ENCODE data around the gene MITF. TPM values are rescaled to one million over a fixed set of nuclear protein-coding genes. Genes with fewer than 3 reads are reported as not detected.
A peak's percentile ranks its signal among the peaks of the same experiment; 100 is the strongest.

MITF gene
- total and polyA plus RNA-seq, 2 donors: 13.3 to 13.6 TPM

- 19% methylated on average over 26 of the region's 26 CpGs for WGBS
- H3K4me1 ChIP-seq (ENCODE audit: insufficient read depth): no peaks in the 10 kb centered on the region
Measured at GRCh38 chr3:69740103-69741021, 1.1 kb downstream of the MITF start.

GRCh38 chr3:69741032-69741767 is 1.9 kb downstream of the MITF start:
- Histone ChIP-seq H3K4me1 (ENCODE audit: insufficient read depth) (no peaks in the 10 kb centered on the region), H3K27ac (ENCODE audit: low read depth) (no peak overlapping the region), H3K36me3 (ENCODE audit: insufficient read depth) (no peaks in the 10 kb centered on the region), H3K4me3 (ENCODE audit: low read depth, low read length) (peak overlapping the region; percentile 92)
- WGBS: 74% methylated on average over 13 of the region's 13 CpGs
- no peak for DNase-seq (ENCODE audit: extremely low spot score)

More at GRCh38 chr3:69740103-69741021, 1.1 kb downstream of the MITF start:
- no peak overlapping the region for H3K27ac ChIP-seq (ENCODE audit: low read depth)
- no peak for DNase-seq (ENCODE audit: extremely low spot score)
- H3K36me3 ChIP-seq (ENCODE audit: insufficient read depth): no peaks in the 10 kb centered on the region
- H3K4me3 ChIP-seq (ENCODE audit: low read depth, low read length): peak overlapping the region; percentile 92

GRCh38 chr3:69742391-69742790 is 3.1 kb downstream of the MITF start:
- H3K36me3 ChIP-seq (ENCODE audit: insufficient read depth): no peaks in the 10 kb centered on the region
- WGBS: 91% methylated on average over 2 of the region's 2 CpGs
- H3K4me3 ChIP-seq (ENCODE audit: low read depth, low read length): no peak overlapping the region
- H3K27ac ChIP-seq (ENCODE audit: low read depth): no peak overlapping the region
- peaks cover 2% of the 10 kb centered on the region for H3K4me1 ChIP-seq (ENCODE audit: insufficient read depth)
- no peak for DNase-seq (ENCODE audit: extremely low spot score)

GRCh38 chr3:69743975-69744906 is 5.0 kb downstream of the MITF start:
- no peak for DNase-seq (ENCODE audit: extremely low spot score)
- Histone ChIP-seq H3K4me3 (ENCODE audit: low read depth, low read length) (no peak overlapping the region), H3K4me1 (ENCODE audit: insufficient read depth) (peaks cover 2% of the 10 kb centered on the region), H3K36me3 (ENCODE audit: insufficient read depth) (no peaks in the 10 kb centered on the region), H3K27ac (ENCODE audit: low read depth) (no peak overlapping the region)
- WGBS: 93% methylated on average over 8 of the region's 8 CpGs

GRCh38 chr3:69745505-69745904 is 6.2 kb downstream of the MITF start:
- no peaks in the 10 kb centered on the region for H3K36me3 ChIP-seq (ENCODE audit: insufficient read depth)
- no peak for DNase-seq (ENCODE audit: extremely low spot score)
- peaks cover 2% of the 10 kb centered on the region for H3K4me1 ChIP-seq (ENCODE audit: insufficient read depth)
- no peak overlapping the region for H3K27ac ChIP-seq (ENCODE audit: low read depth)
- no peak overlapping the region for H3K4me3 ChIP-seq (ENCODE audit: low read depth, low read length)
- WGBS: 90% methylated on average over 2 of the region's 2 CpGs

- H3K36me3 ChIP-seq (ENCODE audit: insufficient read depth): no peaks in the 10 kb centered on the region
- WGBS: 23% methylated on average over 2 of the region's 2 CpGs
- H3K4me3 ChIP-seq (ENCODE audit: low read depth, low read length): no peak overlapping the region
- DNase-seq (ENCODE audit: extremely low spot score): no peak
- peaks cover 2% of the 10 kb centered on the region for H3K4me1 ChIP-seq (ENCODE audit: insufficient read depth)
- no peak overlapping the region for H3K27ac ChIP-seq (ENCODE audit: low read depth)
Measured at GRCh38 chr3:69746119-69746518, 6.9 kb downstream of the MITF start.

- 74% methylated on average over 2 of the region's 2 CpGs for WGBS
- Histone ChIP-seq H3K36me3 (ENCODE audit: insufficient read depth) (no peaks in the 10 kb centered on the region), H3K27ac (ENCODE audit: low read depth) (peak overlapping the region; percentile 79), H3K4me1 (ENCODE audit: insufficient read depth) (peaks cover 2% of the 10 kb centered on the region), H3K4me3 (ENCODE audit: low read depth, low read length) (no peak overlapping the region)
- no peak for DNase-seq (ENCODE audit: extremely low spot score)
Measured at GRCh38 chr3:69747511-69748258, 8.4 kb downstream of the MITF start.

GRCh38 chr3:69748503-69748902 is 9.2 kb downstream of the MITF start:
- Histone ChIP-seq H3K4me3 (ENCODE audit: low read depth, low read length) (no peak overlapping the region), H3K4me1 (ENCODE audit: insufficient read depth) (peaks cover 2% of the 10 kb centered on the region), H3K36me3 (ENCODE audit: insufficient read depth) (no peaks in the 10 kb centered on the region), H3K27ac (ENCODE audit: low read depth) (no peak overlapping the region)
- 94% methylated on average over 2 of the region's 2 CpGs for WGBS
- DNase-seq (ENCODE audit: extremely low spot score): no peak

DNA sequence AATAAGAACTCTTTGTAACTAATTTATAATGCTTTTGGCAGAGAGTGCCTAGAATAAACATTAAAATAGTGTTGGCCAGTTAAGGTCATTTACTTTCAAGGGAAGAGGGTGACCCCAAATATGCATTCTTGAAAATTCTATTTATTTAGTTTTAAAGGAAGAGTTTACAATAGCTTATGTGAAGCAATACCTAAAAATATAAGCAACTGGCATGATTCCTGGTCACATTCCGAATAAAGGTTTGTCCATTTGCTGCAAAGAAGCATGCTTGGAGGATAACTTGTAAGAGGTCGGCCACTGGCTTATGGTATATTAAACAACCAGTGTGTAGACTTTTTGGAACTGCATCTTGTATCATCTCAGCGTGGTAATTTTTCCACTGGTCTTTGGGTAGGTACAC is 10.2 kb downstream of the MITF start:
- Histone ChIP-seq H3K4me1 (ENCODE audit: insufficient read depth) (peaks cover 2% of the 10 kb centered on the region), H3K4me3 (ENCODE audit: low read depth, low read length) (no peak overlapping the region), H3K36me3 (ENCODE audit: insufficient read depth) (no peaks in the 10 kb centered on the region), H3K27ac (ENCODE audit: low read depth) (no peak overlapping the region)
- no peak for DNase-seq (ENCODE audit: extremely low spot score)
- WGBS: 49% methylated on average over 3 of the region's 3 CpGs

DNA sequence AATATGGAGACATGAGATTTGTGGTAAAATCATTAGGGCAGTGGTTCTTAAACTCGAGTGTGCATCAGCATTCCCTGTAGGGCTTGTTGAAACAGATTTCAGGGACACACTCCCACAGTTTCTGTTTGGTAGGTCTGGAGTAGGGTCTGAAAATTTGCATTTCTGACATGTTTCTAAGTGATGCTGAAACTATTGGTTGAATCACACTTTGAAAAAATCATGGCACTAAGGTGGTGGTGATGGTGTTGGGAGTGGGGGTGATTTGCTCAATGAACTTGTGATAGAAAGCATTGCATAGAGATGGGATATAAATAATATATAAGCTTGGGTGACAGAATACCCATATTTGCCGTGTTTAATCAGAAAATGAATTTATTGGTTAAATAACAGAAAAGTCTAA is 11.3 kb downstream of the MITF start:
- no peak for DNase-seq (ENCODE audit: extremely low spot score)
- peaks cover 2% of the 10 kb centered on the region for H3K4me1 ChIP-seq (ENCODE audit: insufficient read depth)
- no peak overlapping the region for H3K27ac ChIP-seq (ENCODE audit: low read depth)

GRCh38 chr3:69751074-69751476 is 11.8 kb downstream of the MITF start:
- Histone ChIP-seq H3K27ac (ENCODE audit: low read depth) (no peak overlapping the region), H3K4me3 (ENCODE audit: low read depth, low read length) (no peak overlapping the region), H3K4me1 (ENCODE audit: insufficient read depth) (peaks cover 2% of the 10 kb centered on the region), H3K36me3 (ENCODE audit: insufficient read depth) (no peaks in the 10 kb centered on the region)
- WGBS: 56% methylated on average over 1 of the region's 1 CpG
- DNase-seq (ENCODE audit: extremely low spot score): no peak

More for the DNA sequence above, 11.3 kb downstream of the MITF start:
- no peak overlapping the region for H3K4me3 ChIP-seq (ENCODE audit: low read depth, low read length)
- 92% methylated on average over 2 of the region's 2 CpGs for WGBS
- H3K36me3 ChIP-seq (ENCODE audit: insufficient read depth): no peaks in the 10 kb centered on the region

DNA sequence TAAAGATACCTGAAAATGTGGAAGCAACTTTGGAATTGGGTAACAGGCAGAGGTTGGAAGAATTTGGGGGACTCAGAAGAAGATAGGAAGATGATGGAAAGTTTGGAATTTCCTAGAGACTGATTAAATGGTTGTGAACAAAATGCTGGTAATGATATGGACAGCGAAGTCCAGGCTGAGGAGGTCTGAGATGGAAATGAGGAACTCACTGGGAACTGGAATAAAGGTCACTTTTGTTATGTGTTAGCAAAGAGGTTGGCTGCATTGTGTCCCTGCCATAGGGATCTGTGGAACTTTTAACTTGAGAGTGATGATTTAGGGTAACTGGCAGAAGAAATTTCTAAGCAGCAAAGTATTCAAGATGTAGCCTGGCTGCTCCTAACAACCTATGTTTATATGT is 13.0 kb downstream of the MITF start:
- H3K27ac ChIP-seq (ENCODE audit: low read depth): no peak overlapping the region

More for the DNA sequence above, 13.0 kb downstream of the MITF start:
- WGBS: 92% methylated on average over 1 of the region's 1 CpG
- Histone ChIP-seq H3K36me3 (ENCODE audit: insufficient read depth) (no peaks in the 10 kb centered on the region), H3K4me3 (ENCODE audit: low read depth, low read length) (no peak overlapping the region), H3K4me1 (ENCODE audit: insufficient read depth) (no peaks in the 10 kb centered on the region)
- no peak for DNase-seq (ENCODE audit: extremely low spot score)
